HG03280 (cell line): Measurements from ENCODE around the gene KCTD17.
A peak's percentile ranks its signal among the peaks of the same experiment; 100 is the strongest.

ENCODE experiments used
- ATAC-seq: cut with Tn5 transposase; IDR thresholded peaks from one replicate; pipeline ENCODE4 v1.9.1; 2021; ENCODE audit warnings: mild to moderate bottlenecking, moderate library complexity; ENCODE audit not compliant: unreplicated experiment

The KCTD17 gene

DNA sequence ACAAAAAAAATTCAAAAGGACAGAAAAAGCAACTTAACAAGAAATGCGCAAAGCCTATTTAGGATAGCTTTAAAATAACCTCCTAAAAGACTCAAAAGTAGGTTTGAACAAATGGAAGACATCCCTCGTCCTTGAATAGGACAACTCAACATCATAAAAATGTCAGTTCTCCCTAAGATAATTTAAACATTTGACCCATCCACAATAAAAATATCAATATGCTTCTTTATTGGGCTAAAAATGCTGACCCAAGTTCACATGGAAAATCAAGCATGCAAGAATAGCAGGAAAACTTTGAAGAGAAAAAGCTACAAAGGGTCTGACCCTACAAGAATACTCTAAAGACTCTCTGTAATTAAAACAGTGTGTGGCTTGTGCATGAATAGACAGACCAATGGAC, 12.1 kb upstream of the KCTD17 start:
- ATAC-seq: no peak

GRCh38 chr22:37043209-37043827, 8.2 kb upstream of the KCTD17 start:
- ATAC-seq: no peak

DNA sequence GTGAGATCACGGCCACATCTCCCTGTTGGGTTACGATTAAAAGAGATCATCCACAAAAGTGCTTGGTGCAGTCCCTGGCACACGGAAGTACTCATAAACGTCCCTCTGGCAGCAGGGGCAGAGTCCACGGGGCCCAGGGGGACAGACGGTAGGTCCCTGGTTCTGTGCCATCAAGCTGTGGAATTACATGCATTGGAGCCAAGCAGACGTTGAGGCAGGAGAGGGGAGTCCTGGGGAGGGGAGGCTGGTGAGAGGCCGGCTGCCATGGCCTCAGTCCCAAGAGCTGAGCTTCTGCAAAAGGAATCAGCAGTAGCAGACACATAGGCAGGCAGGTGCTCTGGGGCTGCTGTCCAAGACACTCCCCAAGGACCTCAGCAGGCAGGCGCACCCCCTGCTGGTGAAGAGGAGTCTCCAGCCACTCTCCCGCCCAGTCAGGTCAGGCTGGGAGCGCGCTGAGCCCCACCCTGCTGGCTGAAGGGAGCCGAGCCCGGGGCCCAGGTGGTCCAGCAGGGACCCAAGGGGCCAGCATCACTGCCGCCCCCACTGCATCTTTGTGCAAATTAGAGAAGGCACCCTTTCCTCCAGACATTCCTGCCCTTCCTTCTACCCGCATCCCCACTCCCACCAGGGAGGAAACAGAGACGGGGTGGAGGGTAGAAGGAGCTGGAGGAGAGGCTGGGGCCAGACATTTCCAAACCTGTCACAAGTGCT, 7.6 kb upstream of the KCTD17 start:
- ATAC-seq: peak; percentile 60

GRCh38 chr22:37044634-37045625, 6.6 kb upstream of the KCTD17 start:
- no peak for ATAC-seq

- no peak for ATAC-seq
These were observed 5.6 kb upstream of the KCTD17 start for GRCh38 chr22:37045958-37046357.

GRCh38 chr22:37046589-37046988, 5.0 kb upstream of the KCTD17 start:
- no peak for ATAC-seq

DNA sequence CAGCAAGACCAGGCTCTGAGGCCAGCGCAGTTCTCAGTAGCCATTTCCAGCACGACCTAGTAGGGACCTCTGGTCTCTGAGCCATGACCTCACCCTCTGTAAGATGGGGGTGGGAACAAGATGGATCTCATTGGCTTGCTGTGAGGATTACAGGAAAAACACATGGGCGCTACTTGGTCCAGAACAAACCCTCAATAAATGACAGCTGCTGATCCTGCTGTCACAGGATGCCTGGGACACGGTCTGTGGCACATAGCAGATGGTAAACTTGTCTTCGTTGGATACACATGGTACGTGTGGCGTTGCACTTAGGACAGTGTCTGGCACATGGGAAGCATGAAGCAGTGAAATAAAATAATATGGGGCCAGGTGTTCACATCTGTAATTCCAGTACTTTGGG, 4.5 kb upstream of the KCTD17 start:
- ATAC-seq: no peak

DNA sequence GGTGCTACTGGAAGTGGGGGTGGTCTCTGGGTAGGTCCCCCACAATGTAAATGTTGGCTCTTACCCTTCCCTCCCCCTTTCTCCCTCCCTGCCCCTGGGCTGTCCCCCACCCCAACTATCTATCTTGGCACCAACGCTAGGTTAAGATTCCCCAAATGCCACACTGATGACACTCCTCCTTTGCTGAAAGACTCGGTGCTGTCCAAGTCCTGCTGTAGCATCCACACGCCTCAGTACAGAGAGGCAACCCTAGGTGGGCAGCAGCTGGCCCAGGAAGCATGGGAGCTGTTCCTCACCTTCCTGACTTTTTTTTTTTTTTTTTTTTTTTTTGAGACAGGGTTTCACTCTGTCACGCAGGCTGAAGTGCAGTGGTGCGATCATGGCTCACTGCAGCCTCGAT, 3.4 kb upstream of the KCTD17 start:
- no peak for ATAC-seq

DNA sequence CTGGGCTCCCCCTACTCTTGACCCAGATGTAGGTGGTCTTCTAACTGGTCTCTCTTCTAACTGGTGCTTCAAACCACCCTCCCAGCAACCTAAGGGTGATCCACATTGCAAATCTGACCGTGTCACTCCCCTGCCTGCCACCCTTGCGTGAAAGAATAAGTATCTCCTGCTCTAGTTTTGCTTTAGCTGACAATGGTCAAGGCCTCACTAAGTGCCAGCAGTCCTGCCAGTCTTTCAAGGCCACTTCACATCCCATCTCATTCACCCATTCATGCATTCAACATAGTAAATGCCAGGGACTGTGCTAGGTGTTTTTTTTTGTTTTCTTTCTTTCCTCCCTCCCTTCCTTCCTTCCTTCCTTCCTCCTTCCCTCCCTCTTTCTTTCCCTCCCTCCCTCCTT, 2.3 kb upstream of the KCTD17 start:
- ATAC-seq: no peak

DNA sequence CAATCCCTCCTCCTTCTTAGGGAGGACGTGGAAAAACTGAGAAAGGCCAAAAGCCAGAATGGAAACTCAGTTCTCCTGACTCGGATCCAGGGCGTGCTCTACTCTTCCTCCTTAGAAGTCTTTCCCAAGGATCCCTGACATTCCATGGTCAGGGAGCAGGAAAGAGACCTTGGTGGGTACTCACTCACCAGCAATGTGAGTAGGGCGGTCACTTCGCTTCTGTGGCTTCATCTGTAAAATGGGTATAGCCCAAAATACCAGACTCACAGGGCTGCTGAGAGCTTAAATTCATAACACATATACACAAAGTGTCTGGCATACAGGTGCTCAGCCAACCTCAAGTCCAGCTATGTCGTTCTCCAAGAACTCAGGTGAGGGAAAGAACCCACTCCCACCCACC, 629 bp upstream of the KCTD17 start:
- ATAC-seq: no peak

- no peak for ATAC-seq
These were observed 1.1 kb downstream of the KCTD17 start for GRCh38 chr22:37052386-37053309.

DNA sequence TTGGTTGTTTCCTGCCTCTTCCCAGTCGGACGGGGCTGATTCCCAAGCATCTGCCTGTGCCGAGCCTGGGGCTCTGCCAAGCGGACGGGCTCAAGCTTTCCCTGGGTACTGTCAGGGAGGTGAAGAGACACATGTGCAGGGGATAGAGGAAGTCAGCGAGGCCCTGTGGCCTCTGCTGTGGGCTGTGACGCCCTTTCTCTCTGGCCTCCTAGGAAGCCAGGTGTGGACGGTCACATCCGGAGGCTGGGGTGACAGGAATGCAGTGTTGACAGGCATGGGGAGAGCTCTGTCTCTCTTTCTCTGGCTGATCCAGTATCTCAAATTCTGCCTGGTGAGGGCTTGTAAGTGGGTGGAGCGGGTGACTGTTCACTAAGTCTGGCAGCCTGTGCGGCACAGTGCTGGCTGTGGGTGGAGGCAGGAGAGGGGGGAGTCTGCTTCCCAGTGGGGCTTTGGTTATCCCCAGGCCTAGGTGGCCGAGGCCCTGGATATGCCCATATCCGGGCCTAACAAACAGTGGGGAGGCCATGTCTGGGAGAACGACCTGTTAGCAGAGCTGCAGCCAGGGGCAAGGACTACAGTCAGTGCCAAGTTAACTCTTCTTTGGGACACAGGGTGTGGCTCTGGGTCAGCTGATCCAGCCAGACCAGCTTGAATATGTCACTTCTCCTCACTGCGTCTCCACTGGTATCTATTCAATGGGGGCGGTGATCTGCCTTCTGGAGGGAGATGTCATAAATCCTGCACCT, 1.9 kb downstream of the KCTD17 start:
- no peak for ATAC-seq

DNA sequence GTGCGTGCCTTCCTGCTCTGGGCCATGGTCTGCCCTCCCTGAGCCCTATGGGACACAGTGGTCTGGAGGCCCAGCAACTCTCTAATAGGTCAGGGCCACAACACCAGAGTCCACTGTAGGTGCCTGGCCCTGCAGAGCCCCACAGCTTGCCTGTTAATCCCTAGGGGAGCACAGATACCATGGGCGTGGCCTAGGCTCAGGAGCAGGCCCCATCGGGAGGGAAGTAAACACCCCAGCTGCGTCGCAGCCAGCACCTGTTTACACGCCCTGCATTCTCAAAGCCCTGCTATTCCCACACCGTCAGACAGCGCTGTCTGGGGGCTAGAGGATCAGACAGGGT, 2.5 kb downstream of the KCTD17 start:
- ATAC-seq: no peak

DNA sequence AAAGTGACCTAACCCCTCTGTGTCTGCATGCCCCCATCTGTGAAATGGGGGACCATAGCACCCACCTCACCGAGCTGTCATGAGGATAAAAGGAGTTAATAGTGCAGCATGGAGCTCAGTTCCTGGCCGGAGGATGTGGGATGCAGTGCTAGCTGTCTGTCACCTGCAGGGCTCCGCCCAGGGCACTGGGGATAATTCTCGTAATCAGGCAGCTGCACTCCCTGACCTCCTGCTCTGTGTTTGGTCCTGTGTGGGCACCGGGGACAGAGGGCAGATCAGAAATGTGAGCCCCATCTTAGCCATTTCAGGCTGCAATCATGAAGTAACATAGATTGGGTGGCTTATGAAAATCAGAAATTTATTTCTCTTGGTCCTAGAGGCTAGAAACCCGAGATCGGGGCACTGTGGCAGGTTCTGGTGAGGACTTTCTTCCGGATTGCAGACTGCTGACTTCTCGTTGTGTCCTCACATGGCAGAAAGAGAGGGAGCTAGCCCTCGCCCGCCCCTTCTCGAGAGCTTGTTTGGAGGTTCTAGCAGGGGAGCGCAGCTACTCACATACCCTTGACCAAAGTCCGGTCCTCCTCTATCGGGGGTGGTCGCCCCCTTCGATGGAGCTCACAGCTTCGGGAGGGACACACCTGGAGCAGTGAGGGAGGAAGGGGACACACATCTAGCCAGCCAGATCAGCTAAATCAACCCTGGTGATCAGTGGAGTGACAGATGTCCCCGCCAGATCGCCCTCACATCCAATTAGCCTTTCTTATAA, 3.2 kb downstream of the KCTD17 start:
- ATAC-seq: no peak

DNA sequence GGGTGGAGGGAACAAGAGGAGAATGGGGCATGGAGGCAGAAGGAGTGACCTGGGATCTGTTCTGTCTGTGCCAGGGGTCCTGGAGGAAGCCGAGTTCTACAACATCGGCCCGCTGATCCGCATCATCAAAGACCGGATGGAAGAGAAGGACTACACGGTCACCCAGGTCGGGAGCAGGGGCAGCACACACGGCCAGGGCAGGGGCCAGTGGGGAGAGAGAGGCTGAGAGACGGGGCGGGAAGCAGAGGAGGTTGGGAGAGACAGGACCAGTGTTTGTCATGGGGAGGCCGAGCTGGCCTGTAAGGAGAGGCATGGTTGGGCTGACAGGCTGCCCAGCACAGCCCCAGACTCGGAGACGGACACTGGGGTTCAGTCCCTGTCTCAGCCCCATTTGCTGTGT, 4.7 kb downstream of the KCTD17 start:
- ATAC-seq: no peak

DNA sequence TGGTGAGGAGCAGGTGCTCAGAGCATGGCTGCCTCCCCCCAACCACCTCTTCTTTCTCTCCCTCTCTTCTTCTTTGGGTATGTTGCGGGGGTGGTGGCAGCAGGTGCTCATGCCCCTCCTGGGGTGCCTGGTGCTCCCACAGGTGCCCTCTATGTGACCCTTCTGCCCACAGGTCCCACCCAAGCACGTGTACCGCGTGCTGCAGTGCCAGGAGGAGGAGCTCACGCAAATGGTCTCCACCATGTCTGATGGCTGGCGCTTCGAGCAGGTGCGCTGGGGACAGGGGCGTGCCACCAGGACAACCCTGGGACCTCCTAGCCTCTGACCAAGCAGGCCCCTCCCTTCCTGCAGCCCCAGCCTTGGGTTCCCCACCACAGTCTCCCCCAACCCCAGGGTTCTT, 5.7 kb downstream of the KCTD17 start:
- ATAC-seq: no peak

DNA sequence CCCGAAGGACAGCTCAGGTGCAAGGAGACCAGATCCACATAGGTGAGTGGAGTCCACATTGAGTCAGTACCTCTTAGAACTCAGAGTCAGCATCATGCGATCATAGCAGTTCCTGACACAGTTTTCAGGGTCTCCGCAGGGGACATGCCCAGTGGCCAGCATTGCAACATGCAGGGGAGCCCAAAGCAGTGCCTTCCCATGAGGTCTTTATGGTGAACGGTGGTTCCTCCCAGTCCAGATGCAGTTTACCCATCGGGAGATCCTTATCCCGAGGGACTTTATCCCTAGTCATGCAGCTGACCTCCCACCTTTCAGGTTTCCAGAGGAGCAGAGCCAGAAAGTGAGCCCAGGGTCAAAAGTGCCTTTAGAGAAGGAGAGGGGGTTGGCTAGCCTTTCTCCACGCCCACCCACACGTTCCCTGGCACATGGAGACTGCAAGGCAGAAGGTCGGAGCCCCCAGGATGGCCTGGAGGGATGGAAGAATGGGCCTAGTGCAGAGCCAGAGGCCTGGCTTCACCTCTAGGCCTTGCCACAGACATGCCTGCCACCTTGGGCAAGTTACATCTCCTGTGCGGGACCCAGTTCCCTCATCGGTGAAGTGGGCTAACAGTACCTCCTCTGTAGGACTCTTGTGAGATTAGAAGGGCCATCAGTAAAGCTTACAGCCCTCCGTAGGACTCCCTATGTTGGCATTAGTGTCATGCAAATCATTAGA, 6.4 kb downstream of the KCTD17 start:
- no peak for ATAC-seq

DNA sequence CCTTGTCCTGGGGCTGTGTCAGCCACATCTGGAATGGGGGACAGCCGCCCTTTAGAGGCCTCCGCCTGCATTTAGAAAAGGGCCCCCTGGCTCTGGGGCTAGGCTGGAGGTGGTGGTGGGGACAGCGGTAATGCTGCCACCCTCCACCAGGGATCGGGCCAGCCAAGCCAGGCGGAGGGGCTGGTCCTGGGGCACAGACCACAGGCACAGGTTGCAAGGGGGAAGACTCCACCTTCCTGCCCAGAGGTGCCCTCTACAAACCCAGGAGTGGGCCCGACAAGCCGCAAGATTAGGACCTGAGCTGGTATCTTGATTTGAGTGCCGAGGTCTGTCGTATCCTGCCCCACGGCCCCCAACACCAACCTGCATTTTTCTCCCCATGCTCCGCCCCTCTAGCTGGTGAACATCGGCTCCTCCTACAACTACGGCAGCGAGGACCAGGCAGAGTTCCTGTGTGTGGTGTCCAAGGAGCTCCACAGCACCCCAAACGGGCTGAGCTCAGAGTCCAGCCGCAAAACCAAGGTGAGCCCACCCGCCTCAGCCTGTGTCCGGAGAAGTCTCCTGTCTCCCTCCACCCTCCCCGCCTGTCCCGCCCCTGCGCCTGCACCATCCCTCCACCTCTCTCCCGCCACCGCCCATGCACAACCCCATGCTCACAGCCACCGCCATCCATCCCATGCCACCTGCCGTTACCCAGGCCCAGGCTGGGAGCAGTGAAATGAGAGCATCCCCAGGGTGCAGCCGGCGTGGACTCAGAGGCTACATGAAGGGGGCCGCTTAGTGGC, 7.6 kb downstream of the KCTD17 start:
- no peak for ATAC-seq
